NB4 (cell line): Measurements from ENCODE around the gene NFATC2.
"Not testable (repeated sequence)": the region's sequence is repeated elsewhere in the genome, so short reads cannot be mapped to it uniquely, and the experiment has no call there.

ENCODE experiments used
- DNase-seq: peaks from one replicate; pipeline ENCODE4 v3.0.0; 2010; ENCODE audit warnings: low read depth
- H3K4me3 ChIP-seq: one replicate; pipeline ENCODE4 v1.5.1; 2011; ENCODE audit warnings: mild to moderate bottlenecking, low read depth, low read length, moderate library complexity
- MYC ChIP-seq: IDR thresholded peaks from 2 replicates; pipeline ENCODE4 v1.6.1; 2011; ENCODE audit warnings: low read depth, low read length
- POLR2A ChIP-seq: IDR thresholded peaks from 2 replicates; pipeline ENCODE4 v1.6.1; 2011; ENCODE audit warnings: mild to moderate bottlenecking; ENCODE audit not compliant: insufficient read length; ENCODE audit errors: extremely low read depth
- TF ChIP-seq, protein P1 (sequence below): IDR thresholded peaks from one replicate; pipeline ENCODE4 v1.5.1; 2012; ENCODE audit warnings: low read depth, low read length
- TF ChIP-seq, protein P2 (sequence below): IDR thresholded peaks from 2 replicates; pipeline ENCODE4 v1.6.1; 2011; ENCODE audit warnings: low read depth, low read length

The NFATC2 gene

DNA sequence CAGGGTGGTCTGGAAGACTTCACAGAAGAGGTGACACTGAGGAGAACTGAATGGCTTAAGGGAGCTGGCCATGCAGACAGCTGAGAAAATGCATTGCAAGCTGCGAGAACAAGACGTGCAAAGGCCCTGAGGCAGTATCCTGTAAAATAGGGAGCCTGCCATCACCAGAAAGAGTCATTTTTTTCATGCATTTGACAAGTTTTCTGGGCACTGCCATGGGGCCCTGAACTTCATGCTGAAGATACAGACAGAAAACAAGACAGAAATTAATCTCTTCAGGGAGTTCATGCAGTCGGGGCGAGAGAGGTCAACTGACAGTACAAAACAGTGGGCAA lies 28.9 kb upstream of the NFATC2 start:
- TF ChIP-seq MYC (no peak), POLR2A (no peak)
- TF ChIP-seq, protein P1, sequence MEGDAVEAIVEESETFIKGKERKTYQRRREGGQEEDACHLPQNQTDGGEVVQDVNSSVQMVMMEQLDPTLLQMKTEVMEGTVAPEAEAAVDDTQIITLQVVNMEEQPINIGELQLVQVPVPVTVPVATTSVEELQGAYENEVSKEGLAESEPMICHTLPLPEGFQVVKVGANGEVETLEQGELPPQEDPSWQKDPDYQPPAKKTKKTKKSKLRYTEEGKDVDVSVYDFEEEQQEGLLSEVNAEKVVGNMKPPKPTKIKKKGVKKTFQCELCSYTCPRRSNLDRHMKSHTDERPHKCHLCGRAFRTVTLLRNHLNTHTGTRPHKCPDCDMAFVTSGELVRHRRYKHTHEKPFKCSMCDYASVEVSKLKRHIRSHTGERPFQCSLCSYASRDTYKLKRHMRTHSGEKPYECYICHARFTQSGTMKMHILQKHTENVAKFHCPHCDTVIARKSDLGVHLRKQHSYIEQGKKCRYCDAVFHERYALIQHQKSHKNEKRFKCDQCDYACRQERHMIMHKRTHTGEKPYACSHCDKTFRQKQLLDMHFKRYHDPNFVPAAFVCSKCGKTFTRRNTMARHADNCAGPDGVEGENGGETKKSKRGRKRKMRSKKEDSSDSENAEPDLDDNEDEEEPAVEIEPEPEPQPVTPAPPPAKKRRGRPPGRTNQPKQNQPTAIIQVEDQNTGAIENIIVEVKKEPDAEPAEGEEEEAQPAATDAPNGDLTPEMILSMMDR = no peak
- TF ChIP-seq, protein P2, sequence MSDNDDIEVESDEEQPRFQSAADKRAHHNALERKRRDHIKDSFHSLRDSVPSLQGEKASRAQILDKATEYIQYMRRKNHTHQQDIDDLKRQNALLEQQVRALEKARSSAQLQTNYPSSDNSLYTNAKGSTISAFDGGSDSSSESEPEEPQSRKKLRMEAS = no peak
- no peak overlapping the region for H3K4me3 ChIP-seq
- no peak for DNase-seq

DNA sequence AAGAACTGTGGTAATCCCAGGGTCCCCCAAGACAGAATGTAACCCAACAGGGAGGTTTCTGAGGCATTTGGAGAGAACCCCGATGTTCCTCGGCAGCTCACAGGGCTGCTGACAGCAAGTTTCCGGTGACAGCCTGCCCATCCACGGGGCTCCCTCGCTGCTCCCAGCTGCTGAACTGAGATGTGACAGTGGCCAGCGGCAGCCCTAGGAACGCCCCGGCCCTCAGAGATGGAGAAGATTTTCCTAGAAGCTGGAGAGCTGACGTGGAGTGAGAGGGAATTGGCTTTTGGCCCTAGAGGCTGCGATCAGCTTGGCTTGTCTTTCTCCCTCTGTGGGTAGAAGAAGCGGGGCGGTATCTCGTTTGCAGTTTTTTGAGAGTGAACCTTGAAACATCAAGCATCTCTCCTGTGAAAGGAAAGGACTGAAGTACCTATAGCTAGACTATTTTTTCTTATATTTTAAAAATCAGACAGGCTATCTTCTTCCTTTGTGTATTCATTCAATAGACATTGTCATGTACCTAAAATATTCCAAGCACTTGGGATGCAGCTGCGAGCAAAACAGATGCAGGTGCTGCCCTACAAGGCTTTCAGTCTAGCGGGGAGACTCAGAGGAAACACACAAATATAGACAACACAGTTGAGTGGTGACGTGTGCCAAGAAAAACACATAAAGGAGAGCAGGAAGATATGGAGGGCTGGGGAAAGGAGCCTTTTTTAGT lies 28.4 kb upstream of the NFATC2 start:
- no peak for DNase-seq
- H3K4me3 ChIP-seq = no peak overlapping the region
- TF ChIP-seq MYC (no peak), POLR2A (no peak)
- TF ChIP-seq, protein P1 = no peak
- TF ChIP-seq, protein P2 = no peak

DNA sequence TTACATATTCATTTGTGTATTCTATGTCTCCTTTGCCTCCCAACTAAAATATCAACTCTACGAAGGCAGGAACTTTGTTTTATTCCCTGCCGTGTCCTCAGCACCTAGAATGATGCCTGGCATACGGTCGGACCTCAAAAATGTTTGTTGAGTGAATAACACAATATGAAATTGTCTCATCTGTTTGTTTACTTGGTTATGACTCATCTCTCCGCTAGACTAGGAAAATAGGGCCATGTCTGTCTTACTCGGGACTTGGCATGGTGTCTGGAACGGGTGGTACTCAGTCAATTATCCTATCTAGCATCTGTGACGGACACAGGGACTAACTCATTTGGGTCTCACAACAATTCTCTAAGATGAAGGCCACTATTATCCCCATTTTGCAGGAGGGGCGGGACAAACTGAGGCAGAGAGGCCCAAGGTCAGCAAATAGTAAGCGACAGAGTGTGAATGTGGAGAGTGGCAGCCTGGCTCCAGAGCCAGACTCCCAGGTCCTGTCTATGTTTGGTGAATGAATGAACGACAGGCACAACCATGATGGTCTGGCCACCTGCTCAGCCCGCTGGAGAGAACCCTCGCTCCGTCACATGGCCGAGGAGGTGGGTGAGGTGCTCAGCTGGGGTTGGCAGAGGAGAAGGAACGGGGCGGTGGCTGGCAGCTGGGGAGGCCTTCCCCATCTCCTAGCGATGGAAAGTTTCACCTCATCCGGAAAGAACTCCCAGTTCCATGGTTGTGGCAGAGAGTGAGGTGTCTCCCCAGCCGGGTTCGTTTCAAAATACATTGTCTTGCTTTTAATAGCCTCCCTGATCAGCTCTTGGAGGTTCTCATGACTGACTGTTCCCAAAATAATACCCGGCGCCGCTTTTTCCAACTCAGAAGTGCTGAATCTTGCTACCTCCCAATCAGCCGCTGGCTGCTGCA lies 27.6 kb upstream of the NFATC2 start:
- no peak for TF ChIP-seq POLR2A
- TF ChIP-seq, protein P1 = no peak
- TF ChIP-seq, protein P2 = no peak
- TF ChIP-seq MYC = no peak
- DNase-seq = no peak
- no peak overlapping the region for H3K4me3 ChIP-seq

DNA sequence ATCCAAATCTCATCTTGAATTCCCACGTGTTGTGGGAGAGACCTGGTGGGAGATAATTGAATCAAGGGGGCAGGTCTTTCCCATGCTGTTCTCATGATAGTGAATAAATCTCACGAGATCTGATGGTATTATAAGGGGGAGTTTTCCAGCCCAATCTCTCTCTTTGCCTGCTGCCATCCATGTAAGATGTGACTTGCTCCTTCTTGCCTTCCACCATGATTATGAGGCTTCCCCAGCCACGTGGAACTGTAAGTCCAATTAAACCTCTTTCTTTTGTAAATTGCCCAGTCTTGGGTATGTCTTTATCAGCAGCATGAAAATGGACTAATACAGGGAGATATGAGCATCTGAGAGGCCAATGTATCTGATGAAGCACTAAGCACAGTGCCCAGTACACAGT lies 26.0 kb upstream of the NFATC2 start:
- not testable (repeated sequence) for DNase-seq, H3K4me3 ChIP-seq

DNA sequence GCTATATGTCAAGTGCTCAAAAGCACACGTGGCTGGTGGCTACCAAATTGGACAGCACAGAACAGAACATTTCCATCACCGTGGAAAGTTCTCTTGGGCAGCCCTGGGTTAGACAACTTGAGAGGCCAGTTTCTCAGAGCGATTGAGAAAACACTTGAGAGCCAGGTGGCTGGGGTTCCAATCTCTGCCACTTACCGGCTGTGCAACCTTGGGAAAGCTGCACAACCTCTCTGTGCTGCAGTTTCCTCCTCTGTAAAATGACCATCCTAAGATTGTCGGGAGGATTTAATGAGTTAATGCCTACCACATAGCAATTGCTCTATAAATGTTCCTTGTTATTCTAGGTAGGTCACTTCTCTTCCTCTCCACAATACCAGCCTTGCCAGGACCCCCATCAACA lies 25.1 kb upstream of the NFATC2 start:
- DNase-seq = no peak
- TF ChIP-seq POLR2A (no peak), MYC (no peak)
- TF ChIP-seq, protein P2 = no peak
- TF ChIP-seq, protein P1 = no peak
- no peak overlapping the region for H3K4me3 ChIP-seq

DNA sequence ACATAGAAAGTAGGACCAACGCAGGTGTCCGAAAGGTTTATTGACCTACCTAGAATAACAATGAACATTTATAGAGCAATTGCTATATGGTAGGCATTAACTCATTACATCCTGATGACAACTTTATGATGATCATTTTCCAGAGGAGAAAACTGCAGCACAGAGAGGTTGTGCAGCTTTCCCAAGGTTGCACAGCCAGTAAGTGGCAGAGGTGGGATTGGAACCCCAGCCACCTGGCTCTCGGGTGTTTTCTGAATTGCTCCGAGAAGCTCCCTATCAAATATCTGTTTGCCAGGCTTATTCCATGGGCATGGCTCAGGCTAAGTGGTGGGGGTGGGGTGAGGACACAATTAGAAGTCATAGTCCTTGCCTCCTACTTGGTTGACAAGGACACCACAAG lies 24.1 kb upstream of the NFATC2 start:
- TF ChIP-seq MYC = no peak
- TF ChIP-seq, protein P1 = no peak
- TF ChIP-seq POLR2A = no peak
- TF ChIP-seq, protein P2 = no peak
- no peak overlapping the region for H3K4me3 ChIP-seq
- no peak for DNase-seq
